Endothelial cell of umbilical vein (primary cell): ENCODE data around the gene CHRNA1. TPM values are rescaled to one million over a fixed set of nuclear protein-coding genes. Genes with fewer than 3 reads are reported as not detected.

Experiments used
- BruUV-seq: library from RNA; stranded (reverse); fragments of 400-500 nt; replicated peaks from 2 replicates; lab custom pipeline; 2021; lab: Mats Ljungman, UMichigan
- CTCF ChIA-PET: fragments of 300-600, 350-600 bp; sonication (Branson Sonifier 250); formaldehyde crosslinking; loops from one replicate; lab custom pipeline; 2021; ENCODE audit warnings: antibody characterized with exemption, inconsistent platforms; lab: Charles Lee
- POLR2A ChIA-PET: fragments of 300-600, 350-600 bp; sonication (Branson Sonifier 250); formaldehyde crosslinking; loops from one replicate; lab custom pipeline; 2021; ENCODE audit warnings: antibody characterized with exemption, inconsistent platforms; lab: Charles Lee
- DNase-seq: peaks from one replicate; pipeline ENCODE4 v3.0.0-alpha.2; 2011; ENCODE audit warnings: low read depth, low spot score
- FAIRE-seq: peaks from 2 replicates; lab custom pipeline; 2011; peaks lifted over from hg19 to GRCh38; lab: Jason Lieb, UNC
- H2AFZ ChIP-seq: 2 replicates; pipeline ENCODE4 v1.6.0; 2012; ENCODE audit warnings: low read depth, low read length, control low read depth, inconsistent platforms
- H3K27ac ChIP-seq: 2 replicates; pipeline ENCODE4 v1.5.1; 2011; ENCODE audit warnings: low read depth, mild to moderate bottlenecking, control low read depth, low read length, moderate library complexity; ENCODE audit not compliant: insufficient read depth
- H3K27me3 ChIP-seq, 2 experiments: 2 replicates each; pipeline versions ENCODE4 v1.6.0 to v1.6.1; 2011; ENCODE audit warnings: low read length in 2 of 2, mixed read lengths in 1 of 2; ENCODE audit not compliant: control insufficient read depth in 2 of 2, insufficient read depth in 2 of 2
- H3K36me3 ChIP-seq, 2 experiments: 2 replicates in 1 of 2; 3 replicates in 1 of 2; pipeline ENCODE4 v1.5.1; 2011; ENCODE audit warnings: low read length in 2 of 2, mild to moderate bottlenecking in 1 of 2, moderate library complexity in 1 of 2; ENCODE audit not compliant: control insufficient read depth in 2 of 2, insufficient read depth in 2 of 2; ENCODE audit errors: extremely low read depth in 1 of 2
- H3K4me1 ChIP-seq: 3 replicates; pipeline ENCODE4 v1.5.1; 2011; ENCODE audit warnings: mild to moderate bottlenecking, low read length; ENCODE audit not compliant: control insufficient read depth, insufficient read depth; ENCODE audit errors: extremely low read depth
- H3K4me2 ChIP-seq: 2 replicates; pipeline ENCODE4 v1.6.1; 2011; ENCODE audit warnings: low read length, control low read depth, mixed read lengths; ENCODE audit not compliant: insufficient read depth
- H3K4me3 ChIP-seq, 3 experiments: fragments of 200-600 bp in 1 of 3; sonication (generic), shearing (Covaris generic) in 1 of 3; replicated peaks in 1 of 3; 2 replicates each; pipeline ENCODE4 v1.5.1; 2011 to 2016; ENCODE audit warnings: control low read depth in 3 of 3, low read length in 3 of 3, mild to moderate bottlenecking in 2 of 3, inconsistent platforms in 1 of 3, low read depth in 1 of 3, moderate library complexity in 1 of 3; ENCODE audit not compliant: insufficient read depth in 1 of 3
- H3K79me2 ChIP-seq: 2 replicates; pipeline ENCODE4 v1.6.0; 2012; ENCODE audit warnings: low read length, inconsistent platforms; ENCODE audit not compliant: control insufficient read depth, insufficient read depth
- H3K9ac ChIP-seq: replicated peaks from 2 replicates; pipeline ENCODE3; 2011; ENCODE audit warnings: low read length, control low read depth; ENCODE audit not compliant: insufficient read depth; ENCODE audit errors: extremely low read depth
- H3K9me1 ChIP-seq: replicated peaks from 3 replicates; pipeline ENCODE4 v1.6.0; 2011; ENCODE audit warnings: mild to moderate bottlenecking, low read length; ENCODE audit not compliant: control insufficient read depth, insufficient read depth; ENCODE audit errors: extremely low read depth
- H3K9me3 ChIP-seq: replicated peaks from 2 replicates; pipeline ENCODE4 v1.5.1; 2012; ENCODE audit warnings: low read length, inconsistent platforms; ENCODE audit not compliant: control insufficient read depth, insufficient read depth
- H4K20me1 ChIP-seq: replicated peaks from 2 replicates; pipeline ENCODE3; 2011; ENCODE audit warnings: mild to moderate bottlenecking, low read length; ENCODE audit not compliant: control insufficient read depth, insufficient read depth; ENCODE audit errors: extremely low read depth
- CTCF ChIP-seq, 2 donors: IDR thresholded peaks; 1 replicate in 1 of 2; 2 replicates in 1 of 2; pipeline ENCODE4 v1.5.1; 2011; ENCODE audit warnings: low read length in 2 of 2, mild to moderate bottlenecking in 2 of 2, moderate library complexity in 2 of 2, control low read depth in 1 of 2, inconsistent platforms in 1 of 2, low read depth in 1 of 2; ENCODE audit not compliant: insufficient read depth in 1 of 2; ENCODE audit errors: extremely low read depth in 1 of 2
- EZH2 ChIP-seq: IDR thresholded peaks from 2 replicates; pipeline ENCODE4 v1.6.1; 2012; ENCODE audit warnings: borderline replicate concordance, low read depth, mild to moderate bottlenecking, moderate library complexity, low read length, inconsistent platforms; ENCODE audit not compliant: severe bottlenecking
- FOS ChIP-seq: IDR thresholded peaks from 2 replicates; pipeline ENCODE4 v1.6.1; 2011; ENCODE audit warnings: mild to moderate bottlenecking, low read length, moderate library complexity, borderline replicate concordance; ENCODE audit not compliant: insufficient read depth
- GATA2 ChIP-seq: IDR thresholded peaks from 2 replicates; pipeline ENCODE4 v1.7.0; 2011; ENCODE audit warnings: low read depth, mild to moderate bottlenecking, moderate library complexity, mixed read lengths, low read length; ENCODE audit not compliant: insufficient read length, insufficient read depth
- JUN ChIP-seq: IDR thresholded peaks from 2 replicates; pipeline ENCODE4 v1.6.1; 2011; ENCODE audit warnings: borderline replicate concordance, low read depth; ENCODE audit not compliant: insufficient read length, insufficient read depth
- MAX ChIP-seq: IDR thresholded peaks from 2 replicates; pipeline ENCODE4 v1.6.1; 2011; ENCODE audit not compliant: insufficient read depth, insufficient read length
- MYC ChIP-seq: IDR thresholded peaks from one replicate; pipeline ENCODE4 v1.6.1; 2011; ENCODE audit warnings: mild to moderate bottlenecking, low read depth, low read length
- POLR2A ChIP-seq: IDR thresholded peaks from 2 replicates; pipeline ENCODE4 v1.6.1; 2012; ENCODE audit warnings: low read depth, mild to moderate bottlenecking, control low read depth, low read length
- POLR2AphosphoS5 ChIP-seq: IDR thresholded peaks from 2 replicates; pipeline ENCODE4 v1.6.1; 2012; ENCODE audit warnings: low read depth, mild to moderate bottlenecking, control low read depth, low read length, moderate library complexity; ENCODE audit not compliant: insufficient read depth
- dilution Hi-C: fragments of 300-500 bp; cut with MboI; formaldehyde crosslinking; loops from one replicate; pipeline ENCODE4 v1.15.0; 2019; ENCODE audit warnings: low sequenced_read_pairs; ENCODE audit not compliant: extremely low pct_ligation_motif_present
- intact Hi-C: fragments of 100-400 bp; cut with micrococcal nuclease; formaldehyde crosslinking; loops from one replicate; pipeline ENCODE4 v1.10.0; 2022
- polyA plus RNA-seq, 4 experiments: library from polyadenylated mRNA; depleted of rRNA in 3 of 4; stranded (reverse) in 3 of 4; unstranded in 1 of 4; fragments of >200 nt; gene quantifications; 2 replicates each; pipeline versions ENCODE4 v1.2.1 to v1.2.3, GENCODE V29; 2011 to 2012; ENCODE audit warnings: missing spikeins in 1 of 4
- total RNA-seq: library from RNA; stranded (reverse); gene quantifications from 2 replicates; pipeline ENCODE4 v1.2.3, GENCODE V29; 2021

The CHRNA1 gene
- total and polyA plus RNA-seq, 2 donors (not counting 3 experiments of a cell fraction or from before 2014, with no cell fraction given), result 11.3 to 18.2 TPM

GRCh38 chr2:174702541-174702940 is 61.7 kb downstream of the CHRNA1 start:
- no peak overlapping the region for H2AFZ ChIP-seq
- H3K4me2 ChIP-seq, result no peak overlapping the region
- no TSS peak for BruUV-seq
- no peaks in the 10 kb centered on the region for H3K4me1 ChIP-seq
- H3K9ac ChIP-seq, result no peak overlapping the region
- no peak for FAIRE-seq
- POLR2A ChIA-PET, result no interaction called here
- CTCF ChIA-PET, result interaction anchor here (1.5 to 5.7 kb wide), 4 partner anchors 15 to 626 kb away, joined by 5 to 60 read pairs (median 16); no protein-coding TSS in a partner anchor
- H3K9me3 ChIP-seq, result no peaks in the 10 kb centered on the region
- dilution Hi-C loops, result no loop called here
- no peak for TF ChIP-seq FOS
- no peak for TF ChIP-seq POLR2A
- no peak for TF ChIP-seq EZH2
- TF ChIP-seq GATA2, result no peak
- TF ChIP-seq MYC, result no peak
- TF ChIP-seq MAX, result no peak
- TF ChIP-seq POLR2AphosphoS5, result no peak
- TF ChIP-seq CTCF (IDR thresholded peaks at IDR 0.05; ENCODE audit: extremely low read depth in 1 of 2, insufficient read depth in 1 of 2, low read depth in 1 of 2, low read length in 2 of 2), result no peak
- no peak for TF ChIP-seq JUN
- no peaks in the 10 kb centered on the region for H3K79me2 ChIP-seq
- H3K9me1 ChIP-seq, result no peaks in the 10 kb centered on the region
- H3K4me3 ChIP-seq, result no peak overlapping the region
- H4K20me1 ChIP-seq, result no peaks in the 10 kb centered on the region
- DNase-seq, result no peak
- H3K27ac ChIP-seq, result no peak overlapping the region
- H3K36me3 ChIP-seq, result no peaks in the 10 kb centered on the region
- peaks cover 9 to 20% of the 10 kb centered on the region in 2 experiments for H3K27me3 ChIP-seq
- intact Hi-C loops, result loop anchor here (5.0 kb wide), 2 partner anchors 410 to 1395 kb away; partner anchors contain the start of gene HOXD12
